NCI-H1105 treated with DMSO at 0.1 percent for 48 hours (cell line): Measurements from ENCODE around the gene ADARB1.

ENCODE experiments used
- DNase-seq: peaks from one replicate; lab custom pipeline; 2025; lab: John Stamatoyannopoulos, UW

ADARB1 gene

GRCh38 chr21:45227735-45228134 lies 153.4 kb downstream of the ADARB1 start:
- DNase-seq = no peak

- DNase-seq = no peak
Observed at GRCh38 chr21:45228171-45228641, 153.8 kb downstream of the ADARB1 start.

DNA sequence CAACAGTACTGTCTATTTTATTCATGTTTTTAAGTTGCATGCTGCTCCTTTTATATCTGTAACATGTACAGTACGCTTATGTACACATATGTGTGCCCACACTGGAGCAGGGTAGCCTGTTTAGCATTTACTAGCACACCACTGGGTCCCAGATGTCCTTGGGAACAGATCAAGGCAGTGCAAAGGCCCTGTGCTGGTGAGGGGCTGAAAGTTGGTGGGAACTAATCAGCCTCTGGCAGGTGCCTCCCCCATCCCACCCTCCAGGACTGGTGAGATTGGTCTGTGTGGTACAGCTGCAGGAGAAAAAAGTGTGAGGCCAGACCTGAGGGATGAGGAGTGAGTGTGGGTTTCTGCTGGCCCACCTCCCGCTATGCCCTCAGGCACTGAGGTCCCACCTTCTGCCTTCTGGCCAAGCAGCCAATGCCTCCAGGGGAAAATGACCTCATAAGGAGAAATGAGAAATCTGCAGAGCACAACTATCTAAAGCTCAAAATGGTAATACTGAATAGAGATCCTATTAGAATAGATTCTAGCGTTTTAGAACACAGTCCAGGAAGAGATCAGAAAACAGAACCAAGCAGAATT lies 154.4 kb downstream of the ADARB1 start:
- DNase-seq = no peak

GRCh38 chr21:45231705-45232104 lies 157.3 kb downstream of the ADARB1 start:
- DNase-seq = no peak

DNA sequence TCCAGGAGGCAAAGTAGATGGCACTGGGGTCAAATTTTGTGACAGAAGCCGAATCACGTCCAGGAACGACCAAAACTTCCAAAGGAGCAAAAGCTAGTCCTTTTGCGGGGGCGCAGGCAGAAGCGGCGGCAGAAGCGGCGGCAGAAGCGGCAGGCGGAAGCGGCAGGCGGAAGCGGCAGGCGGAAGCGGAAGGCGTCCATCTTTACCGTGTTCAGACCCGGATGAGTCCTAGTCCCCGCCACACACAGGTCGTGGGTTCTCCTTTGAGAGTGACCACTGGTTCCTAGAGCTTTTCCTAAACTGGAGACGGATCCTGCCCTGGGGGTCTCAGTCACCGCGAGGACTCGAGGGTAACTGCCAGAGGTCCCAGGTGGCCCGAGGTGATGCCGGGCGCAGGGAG lies 159.7 kb downstream of the ADARB1 start:
- no peak for DNase-seq

DNA sequence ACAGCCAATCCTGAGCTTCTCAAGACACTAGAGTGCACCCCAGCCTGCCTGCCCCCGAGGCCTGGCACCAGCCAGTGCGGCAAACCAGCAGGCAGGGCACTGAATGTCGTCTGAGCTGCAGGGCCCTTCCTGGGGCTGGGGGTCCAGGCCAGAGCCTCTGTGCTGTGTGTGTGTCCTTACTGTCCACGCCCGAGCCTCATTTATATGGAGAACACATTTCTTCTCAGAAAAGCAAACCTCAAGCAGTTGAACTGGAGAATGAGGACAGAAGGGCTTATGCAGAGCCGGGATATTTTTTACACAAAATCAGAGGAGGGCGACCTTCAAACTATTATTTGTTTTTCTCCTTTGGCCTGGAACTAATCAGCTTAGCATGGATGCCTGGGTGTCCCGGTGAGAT lies 160.6 kb downstream of the ADARB1 start:
- DNase-seq = no peak

- no peak for DNase-seq
Observed at GRCh38 chr21:45235488-45235887, 161.1 kb downstream of the ADARB1 start.

GRCh38 chr21:45236481-45236880 lies 162.1 kb downstream of the ADARB1 start:
- DNase-seq = no peak

DNA sequence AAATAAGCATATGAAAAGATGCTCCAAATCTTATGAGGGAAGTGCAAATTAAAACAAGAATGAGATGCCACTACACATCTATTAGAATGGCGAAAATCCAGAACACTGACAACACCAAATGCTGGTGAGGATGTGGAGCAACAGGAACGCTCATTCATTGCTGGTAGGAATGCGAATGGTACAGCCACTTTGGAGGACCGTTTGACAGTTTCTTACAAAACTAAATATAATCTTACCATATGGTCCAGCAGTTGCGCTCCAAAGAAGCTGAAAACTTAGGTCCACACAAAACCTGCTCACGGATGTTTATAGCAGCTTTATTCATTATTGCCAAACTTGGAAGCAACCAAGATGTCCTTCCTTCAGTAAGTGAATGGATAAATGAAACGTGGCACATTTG lies 163.0 kb downstream of the ADARB1 start:
- no peak for DNase-seq

GRCh38 chr21:45241357-45241756 lies 167.0 kb downstream of the ADARB1 start:
- DNase-seq = no peak

- no peak for DNase-seq
Observed at GRCh38 chr21:45243603-45244002, 169.2 kb downstream of the ADARB1 start.

DNA sequence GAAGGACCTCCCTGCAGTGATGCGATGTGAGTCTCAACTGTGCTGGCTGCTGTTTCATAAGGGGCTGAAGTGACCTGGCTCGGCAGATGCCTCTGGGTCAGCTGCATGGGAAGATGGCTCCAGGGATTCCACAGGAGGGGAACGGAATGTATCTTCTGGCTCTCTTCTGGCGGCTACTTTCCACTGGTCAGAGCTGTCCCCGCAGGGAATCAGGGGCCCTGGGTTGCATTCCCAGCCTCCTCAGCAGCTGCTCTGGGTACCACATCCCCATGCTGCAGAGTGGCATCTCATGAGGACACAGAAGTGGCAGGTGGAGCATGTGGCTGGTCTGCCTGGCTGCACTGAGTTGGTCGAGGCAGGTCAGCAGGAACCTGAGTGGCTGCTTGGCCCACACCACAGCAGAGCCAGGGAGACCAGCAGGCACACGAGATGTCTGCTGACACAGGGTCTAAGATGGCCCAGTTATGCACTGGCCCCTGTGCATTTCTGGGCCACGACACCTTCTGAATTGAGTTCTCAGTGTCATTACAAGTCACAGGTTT lies 170.5 kb downstream of the ADARB1 start:
- no peak for DNase-seq

- no peak for DNase-seq
Observed at GRCh38 chr21:45246386-45247320, 172.3 kb downstream of the ADARB1 start.

DNA sequence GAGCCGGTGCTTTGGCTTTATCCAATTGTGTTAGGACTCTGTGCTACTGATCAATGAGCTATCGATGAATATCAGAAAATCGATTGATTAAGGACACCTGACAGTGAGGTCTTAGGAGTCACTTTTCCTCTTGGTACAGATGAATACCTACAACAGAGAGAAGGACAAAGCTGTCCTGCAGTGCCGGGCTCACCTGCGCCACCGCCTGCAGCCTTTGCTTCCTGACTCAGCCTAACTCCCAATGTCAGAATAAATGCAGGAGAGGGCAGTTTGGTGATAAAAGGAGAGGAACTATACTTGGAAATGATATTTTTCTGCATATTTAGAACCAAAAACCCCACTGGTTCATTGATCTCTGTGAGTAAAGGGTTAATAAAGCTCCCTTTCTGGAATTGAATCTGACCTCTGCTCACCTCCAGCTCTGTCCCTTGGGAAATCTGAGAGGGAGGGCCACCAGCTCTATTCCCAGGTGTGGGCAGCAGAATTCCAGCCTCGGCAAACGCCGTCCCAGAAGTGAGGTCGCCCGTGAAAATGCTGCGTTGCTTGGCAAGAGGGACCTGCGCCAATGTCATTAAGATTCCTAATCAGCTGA lies 174.0 kb downstream of the ADARB1 start:
- DNase-seq = no peak

- DNase-seq = peak; percentile 75
Observed at GRCh38 chr21:45248893-45249381, 174.6 kb downstream of the ADARB1 start.

DNA sequence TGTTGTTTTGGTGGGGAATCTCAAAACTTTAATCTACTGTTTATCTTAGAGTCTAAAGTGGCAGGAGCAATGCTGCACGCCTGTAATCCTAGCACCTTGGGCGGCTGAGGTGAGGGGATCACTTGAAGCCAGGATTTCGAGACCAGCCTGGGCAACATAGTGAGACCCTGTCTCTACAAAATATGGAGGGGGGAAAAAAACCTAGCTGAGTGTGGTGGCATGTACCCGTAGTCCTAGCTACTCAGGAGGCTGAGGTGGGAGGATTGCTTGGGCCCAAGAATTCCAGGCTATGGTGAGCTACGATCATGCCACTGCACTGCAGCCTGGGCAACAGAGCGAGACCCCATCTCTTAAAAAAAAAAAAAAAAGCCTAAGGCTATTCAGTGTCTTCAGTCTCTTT lies 175.2 kb downstream of the ADARB1 start:
- no peak for DNase-seq

GRCh38 chr21:45250272-45250671 lies 175.9 kb downstream of the ADARB1 start:
- DNase-seq = no peak

GRCh38 chr21:45250914-45251634 lies 176.7 kb downstream of the ADARB1 start:
- DNase-seq = no peak

- DNase-seq = no peak
Observed at GRCh38 chr21:45251635-45252447, 177.5 kb downstream of the ADARB1 start.

- no peak for DNase-seq
Observed at GRCh38 chr21:45252448-45252925, 178.1 kb downstream of the ADARB1 start.

DNA sequence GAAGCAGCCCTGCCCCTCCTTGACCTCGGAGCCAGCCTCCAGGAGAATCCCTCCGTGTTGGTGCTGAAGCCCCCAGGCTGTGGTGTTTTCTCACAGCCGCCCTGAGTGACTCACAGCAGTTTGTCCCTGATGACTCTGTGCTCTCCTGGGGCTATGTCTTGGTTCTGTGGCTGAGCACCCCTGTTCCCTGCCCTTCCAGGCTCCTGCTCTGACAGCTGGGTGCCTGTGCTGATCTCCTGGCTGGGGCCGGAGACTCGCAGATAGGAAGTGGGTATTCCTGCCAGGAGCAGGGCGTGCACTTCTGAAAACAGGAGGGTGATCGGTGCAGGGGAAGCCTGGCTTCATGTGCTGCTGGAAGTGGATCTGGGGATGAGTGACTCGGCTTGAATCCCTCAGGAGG lies 178.8 kb downstream of the ADARB1 start:
- DNase-seq = no peak
